GM19035 (cell line): Measurements from ENCODE around the gene DNAJC5.
"Not testable (repeated sequence)": the region's sequence is repeated elsewhere in the genome, so short reads cannot be mapped to it uniquely, and the experiment has no call there.

Source experiments
- ATAC-seq: cut with Tn5 transposase; IDR thresholded peaks from one replicate; pipeline ENCODE4 v1.9.1; 2021; ENCODE audit not compliant: unreplicated experiment

DNAJC5 gene

GRCh38 chr20:63894358-63895201 is at the start of gene DNAJC5:
Gene DNAJC5 (plus strand): TSS chr20:63895126. CDS start chr20:63928346, 33,220 bp downstream.
- ATAC-seq, result peak; percentile 90

- ATAC-seq, result no peak
These were observed 48.7 kb upstream of the DNAJC5 start for GRCh38 chr20:63846128-63846771.

DNA sequence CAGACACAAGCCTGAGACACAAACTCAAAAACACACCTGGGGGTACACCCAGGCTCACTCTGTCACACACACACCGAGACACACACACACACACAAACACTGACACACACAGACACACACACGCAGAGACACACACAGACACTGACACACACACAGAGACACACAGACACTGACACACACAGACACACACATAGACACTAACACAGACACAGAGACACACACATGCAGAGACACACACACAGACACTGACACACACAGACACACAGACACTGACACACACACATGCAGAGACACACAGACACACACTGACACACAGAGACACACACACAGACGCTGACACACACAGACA is 48.1 kb upstream of the DNAJC5 start:
- no peak for ATAC-seq

GRCh38 chr20:63847237-63848002 is 47.5 kb upstream of the DNAJC5 start:
- ATAC-seq, result no peak

GRCh38 chr20:63848003-63848911 is 46.7 kb upstream of the DNAJC5 start:
- ATAC-seq, result no peak

DNA sequence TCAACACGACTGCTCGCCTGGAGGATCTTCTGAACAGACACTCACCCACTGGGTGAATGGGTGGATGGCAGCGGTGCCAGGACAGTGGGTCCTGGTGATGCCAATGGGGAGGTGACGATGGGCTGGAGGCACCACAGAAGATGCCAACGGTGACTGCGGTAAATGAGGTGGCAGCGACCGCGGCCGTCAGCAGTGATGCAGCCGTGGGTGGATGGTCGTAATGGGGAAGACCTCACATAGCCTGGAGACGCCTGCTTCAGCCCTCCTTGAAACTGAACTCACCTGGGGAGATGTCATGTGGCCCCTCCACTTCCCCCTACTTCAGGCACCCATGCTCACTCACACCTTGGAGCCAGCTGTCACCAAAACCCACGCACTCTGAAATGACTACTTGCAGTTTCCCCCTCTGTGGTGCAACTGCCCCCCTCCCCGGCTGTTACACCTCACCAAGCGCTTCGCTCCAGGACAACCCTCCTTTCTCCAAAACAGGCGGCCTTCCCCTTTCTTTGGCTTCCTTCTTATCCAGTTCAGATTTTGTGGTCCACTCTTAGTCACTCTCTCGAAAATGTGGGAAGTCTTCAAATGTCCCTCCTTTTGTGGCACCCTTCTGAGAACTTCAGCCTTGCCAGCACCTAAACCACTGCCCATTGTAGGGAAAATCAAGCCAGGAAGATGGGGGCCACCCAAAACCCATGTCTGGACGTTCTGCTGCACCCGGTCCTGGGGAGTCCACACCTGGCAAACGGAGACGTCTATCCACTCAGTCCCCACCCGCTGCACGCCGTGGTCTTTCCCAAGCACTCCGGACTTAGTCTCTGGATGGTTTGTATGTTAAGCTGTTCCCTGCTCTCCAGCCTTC is 44.0 kb upstream of the DNAJC5 start:
- ATAC-seq, result peak; percentile 78

- not testable (repeated sequence) for ATAC-seq
These were observed 43.4 kb upstream of the DNAJC5 start for GRCh38 chr20:63851548-63851943.

- ATAC-seq, result not testable (repeated sequence)
These were observed 41.2 kb upstream of the DNAJC5 start for GRCh38 chr20:63853733-63854068.

DNA sequence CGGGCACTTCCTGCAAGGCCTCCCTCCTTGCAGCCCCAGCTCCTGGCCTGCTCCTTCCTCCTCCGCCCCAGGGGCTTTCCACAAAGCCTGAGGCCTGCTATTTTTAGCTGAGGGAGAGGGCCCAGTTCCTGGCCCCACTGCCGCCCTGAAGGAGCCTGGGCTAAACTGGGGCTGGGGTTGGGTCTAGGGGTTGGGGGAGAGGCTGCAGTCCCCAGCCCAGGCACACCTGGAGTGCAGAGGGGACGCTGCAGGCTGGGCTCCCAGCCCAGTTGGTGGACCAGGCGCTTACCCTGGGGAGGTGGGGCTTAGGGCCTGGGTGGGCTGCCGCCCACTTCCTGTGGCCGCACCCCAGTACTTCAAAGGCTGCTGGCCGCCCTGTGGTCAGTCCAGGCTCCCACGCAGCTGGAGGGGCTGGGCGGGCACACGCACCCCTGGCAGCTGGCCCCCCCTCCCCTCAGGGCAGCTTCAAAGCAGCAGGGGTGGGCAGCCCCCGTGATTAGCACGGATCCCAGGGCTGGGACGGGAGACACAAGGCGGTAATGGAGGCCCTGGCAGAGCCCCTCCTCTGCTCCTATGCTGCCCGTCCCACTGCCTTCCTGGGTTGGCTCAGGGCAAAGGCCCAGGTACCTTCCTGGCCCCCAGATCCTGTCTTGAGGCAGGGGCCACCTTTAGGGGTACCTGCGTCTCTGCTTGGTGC is 40.7 kb upstream of the DNAJC5 start:
- no peak for ATAC-seq

GRCh38 chr20:63854766-63855362 is 40.1 kb upstream of the DNAJC5 start:
- no peak for ATAC-seq

DNA sequence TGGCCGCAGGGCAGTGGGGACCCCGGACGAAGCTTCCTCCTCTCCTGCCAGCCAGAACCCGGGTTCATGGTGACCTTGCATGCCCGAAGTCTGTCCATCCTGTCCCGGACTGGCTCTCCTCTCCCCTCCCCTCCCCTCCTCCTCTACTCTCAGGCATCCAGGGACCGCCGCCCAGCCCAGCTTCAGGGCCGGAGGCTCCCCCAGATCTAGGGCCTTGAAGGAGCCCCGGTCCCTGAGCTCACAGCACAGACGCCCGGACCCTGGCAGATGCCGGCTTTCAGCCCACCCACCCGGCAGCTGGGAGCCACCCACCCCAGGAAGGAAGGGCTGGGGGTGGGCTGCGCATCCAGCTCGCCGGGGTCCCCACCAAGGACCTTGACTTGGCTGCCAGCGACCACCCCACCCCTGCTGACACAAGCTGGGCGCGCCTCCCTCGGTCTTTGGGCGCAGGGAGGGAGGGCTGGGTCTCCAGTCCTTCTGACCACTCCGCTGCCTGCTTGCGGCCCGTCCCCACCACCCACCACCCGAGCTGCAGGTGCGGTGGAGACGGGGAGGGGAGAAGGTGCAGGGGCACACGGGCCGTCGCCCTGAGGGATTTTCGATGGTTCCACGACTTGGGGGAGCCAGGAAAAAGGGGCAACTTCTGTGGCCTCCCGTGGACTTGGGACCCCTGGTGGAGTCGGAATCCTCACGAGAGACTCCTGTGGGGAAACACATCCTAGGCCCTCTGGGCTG is 39.4 kb upstream of the DNAJC5 start:
- no peak for ATAC-seq

DNA sequence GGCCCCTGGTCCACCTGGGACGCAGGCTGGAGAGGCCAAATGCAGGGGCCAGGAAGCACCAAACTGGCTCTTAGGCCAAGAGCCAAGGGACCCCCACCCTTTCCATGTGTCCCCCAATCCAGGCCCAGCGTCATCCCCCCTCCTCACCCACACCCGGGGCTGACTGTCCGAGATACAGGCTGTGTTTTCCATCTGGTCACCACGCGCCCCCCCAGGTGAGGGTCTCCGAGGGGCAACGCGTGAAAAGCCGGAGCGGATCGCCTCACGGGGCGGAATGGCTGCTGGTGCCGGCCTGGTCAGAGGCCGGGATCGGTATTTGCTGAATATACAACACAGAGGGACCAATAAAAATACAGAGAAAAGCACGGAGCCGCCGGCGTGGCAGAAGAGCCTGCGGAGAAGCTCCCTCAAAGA is 38.8 kb upstream of the DNAJC5 start:
- no peak for ATAC-seq

GRCh38 chr20:63857764-63858392 is 37.0 kb upstream of the DNAJC5 start:
- no peak for ATAC-seq

- no peak for ATAC-seq
These were observed 36.3 kb upstream of the DNAJC5 start for GRCh38 chr20:63858393-63859165.

GRCh38 chr20:63859166-63859699 is 35.7 kb upstream of the DNAJC5 start:
- no peak for ATAC-seq

DNA sequence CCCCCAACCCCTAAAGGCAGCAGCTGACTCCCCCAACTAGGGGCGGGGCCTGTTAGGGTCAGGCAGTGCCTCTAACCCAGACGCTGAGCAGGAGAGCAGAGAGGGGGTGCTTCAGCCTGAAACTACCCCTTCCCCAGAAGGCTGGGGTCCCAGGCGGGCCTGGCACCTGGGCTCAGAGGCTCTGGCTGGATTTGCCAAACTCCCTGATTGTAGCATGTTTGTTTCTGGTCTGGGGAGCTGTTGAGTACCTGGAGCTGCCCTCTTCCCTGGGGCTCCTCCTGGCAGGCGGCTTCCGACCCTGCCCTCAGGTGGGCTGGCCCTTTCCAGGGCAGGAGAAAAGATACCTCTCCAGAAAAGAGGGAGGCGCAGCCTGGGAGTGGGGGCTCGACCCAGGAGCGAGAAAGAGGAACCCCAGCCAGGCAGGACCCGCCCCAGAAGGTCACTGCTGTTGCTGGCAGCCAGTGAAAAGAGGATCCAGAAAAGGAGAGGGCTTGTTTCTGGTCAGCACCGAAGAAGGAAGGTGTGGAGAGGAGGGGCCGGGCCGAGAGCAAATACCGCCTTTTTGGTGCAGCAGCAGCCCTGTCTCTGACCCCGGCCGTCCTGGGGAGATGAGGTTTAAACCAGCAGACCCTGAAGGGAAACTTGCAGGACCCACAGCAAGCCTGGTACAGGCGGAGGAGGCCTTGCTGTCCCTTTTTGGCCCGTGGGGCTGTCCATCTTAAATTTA is 34.4 kb upstream of the DNAJC5 start:
- ATAC-seq, result no peak
